ENCODE data around the gene WNT5B.
"Not testable (repeated sequence)": the region's sequence is repeated elsewhere in the genome, so short reads cannot be mapped to it uniquely, and the experiment has no call there.

Gene WNT5B

DNA sequence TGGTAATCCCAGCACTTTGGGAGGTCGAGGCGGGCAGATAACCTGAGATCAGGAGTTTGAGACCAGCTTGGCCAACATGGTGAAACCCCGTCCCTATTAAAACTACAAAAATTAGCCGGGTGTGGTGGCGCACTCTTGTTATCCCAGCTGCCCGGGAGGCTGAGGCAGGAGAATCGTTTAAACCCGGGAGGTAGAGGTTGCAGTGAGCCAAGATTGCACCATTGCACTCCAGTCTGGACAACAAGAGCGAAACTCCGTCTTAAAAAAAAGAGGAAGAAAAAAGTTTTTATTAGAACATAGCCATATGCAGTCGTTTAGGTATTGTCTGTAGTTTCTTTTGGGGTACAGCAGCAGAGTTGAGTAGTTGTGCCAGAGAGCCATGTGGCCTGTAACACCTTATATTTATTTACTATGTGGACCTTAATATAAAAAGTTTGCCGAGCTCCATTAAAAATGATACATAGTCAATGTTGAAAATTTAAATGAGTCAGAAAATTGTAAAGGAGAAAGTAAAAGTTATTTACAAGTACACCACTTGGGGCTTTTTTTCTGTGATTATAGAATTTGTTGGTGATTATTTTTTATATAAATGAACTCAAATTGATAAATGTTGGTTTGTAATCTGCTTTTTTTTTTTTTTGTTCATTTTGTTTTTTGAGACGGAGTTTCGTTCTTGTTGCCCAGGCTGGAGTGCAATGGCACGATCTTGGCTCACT is 64.0 kb downstream of the WNT5B start:
- H3K79me1 ChIP-seq (ENCODE audit: low read length), result peaks cover 8% of the 10 kb centered on the region
- no peak overlapping the region for H2BK5ac ChIP-seq (ENCODE audit: low read depth, low read length, poor library complexity)
- H2AK5ac ChIP-seq (ENCODE audit: low read length), result no peak overlapping the region
- H2BK120ac ChIP-seq (ENCODE audit: insufficient read depth, low read length, poor library complexity), result no peak overlapping the region
- no peak overlapping the region for H2AFZ ChIP-seq (ENCODE audit: insufficient read depth, low read length, poor library complexity)
- H2BK12ac ChIP-seq (ENCODE audit: low read length), result no peak overlapping the region
- H3K79me2 ChIP-seq (ENCODE audit: control insufficient read depth, insufficient read depth, low read length, poor library complexity), result peaks cover 12% of the 10 kb centered on the region
- H3K4me2 ChIP-seq (ENCODE audit: low read length), result no peak overlapping the region
- H3K14ac ChIP-seq (ENCODE audit: low read length), result no peak overlapping the region
- H3K36me3 ChIP-seq (ENCODE audit: control insufficient read depth in 1 of 2, insufficient read depth in 2 of 2, low read length in 2 of 2), result no peaks in the 10 kb centered on the region
- H3K18ac ChIP-seq (ENCODE audit: low read length), result no peak overlapping the region
- H4K8ac ChIP-seq (ENCODE audit: low read depth, low read length), result no peak overlapping the region
- H3K9me3 ChIP-seq (ENCODE audit: insufficient read depth, low read depth, low read length), result peaks cover 4% of the 10 kb centered on the region
- H3K27me3 ChIP-seq (ENCODE audit: insufficient read depth, low read length), result no peaks in the 10 kb centered on the region
- no peaks in the 10 kb centered on the region for H3K4me1 ChIP-seq (ENCODE audit: control insufficient read depth in 1 of 2, insufficient read depth in 2 of 2, low read length in 2 of 2)
- H3K9ac ChIP-seq (ENCODE audit: low read length), result no peak overlapping the region
- DNase-seq, result no peak
- WGBS (ENCODE audit: extremely low coverage, insufficient coverage, insufficient read length), result no CpG with 5 or more reads among the region's 15 CpGs
- H3K23ac ChIP-seq (ENCODE audit: low read length), result no peak overlapping the region
- H4K91ac ChIP-seq (ENCODE audit: low read depth, low read length), result no peak overlapping the region
- H3K4ac ChIP-seq (ENCODE audit: low read depth, low read length), result peak overlapping the region; percentile 81
- no peak overlapping the region for H4K12ac ChIP-seq (ENCODE audit: low read depth, low read length)
- no peak overlapping the region for H3K27ac ChIP-seq (ENCODE audit: low read depth, low read length)
- H3K4me3 ChIP-seq (ENCODE audit: low read depth, low read length), result no peak overlapping the region

DNA sequence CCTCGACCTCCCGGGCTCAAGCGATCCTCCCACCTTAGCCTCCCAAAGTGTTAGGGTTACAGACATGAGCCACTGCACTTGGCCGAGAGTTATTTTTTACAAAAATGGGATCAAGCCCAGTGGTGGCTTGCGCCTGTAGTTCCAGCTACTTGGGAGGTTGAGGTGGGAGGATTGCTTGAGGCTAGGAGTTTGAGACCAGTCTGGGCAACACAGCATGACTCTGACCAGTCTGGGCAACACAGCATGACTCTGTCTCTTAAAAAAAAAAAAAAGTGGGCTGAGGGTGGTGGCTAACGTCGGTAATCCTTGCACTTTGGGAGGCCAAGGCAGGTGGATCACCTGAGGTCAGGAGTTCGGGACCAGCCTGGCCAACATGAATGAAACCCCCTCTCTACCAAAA is 66.1 kb downstream of the WNT5B start:
- not testable (repeated sequence) for H3K14ac ChIP-seq (ENCODE audit: low read length); H4K8ac ChIP-seq (ENCODE audit: low read depth, low read length); H3K27ac ChIP-seq (ENCODE audit: low read depth, low read length); H3K4me2 ChIP-seq (ENCODE audit: low read length); H3K36me3 ChIP-seq (ENCODE audit: control insufficient read depth in 1 of 2, insufficient read depth in 2 of 2, low read length in 2 of 2); H3K4me3 ChIP-seq (ENCODE audit: low read depth, low read length); H4K91ac ChIP-seq (ENCODE audit: low read depth, low read length); H4K12ac ChIP-seq (ENCODE audit: low read depth, low read length); H2BK12ac ChIP-seq (ENCODE audit: low read length); H3K4me1 ChIP-seq (ENCODE audit: control insufficient read depth in 1 of 2, insufficient read depth in 2 of 2, low read length in 2 of 2); H3K79me1 ChIP-seq (ENCODE audit: low read length); H2AFZ ChIP-seq (ENCODE audit: insufficient read depth, low read length, poor library complexity); H3K9ac ChIP-seq (ENCODE audit: low read length); H2AK5ac ChIP-seq (ENCODE audit: low read length); DNase-seq; H2BK5ac ChIP-seq (ENCODE audit: low read depth, low read length, poor library complexity); H3K18ac ChIP-seq (ENCODE audit: low read length); H2BK120ac ChIP-seq (ENCODE audit: insufficient read depth, low read length, poor library complexity); H3K23ac ChIP-seq (ENCODE audit: low read length); H3K9me3 ChIP-seq (ENCODE audit: insufficient read depth, low read depth, low read length); H3K27me3 ChIP-seq (ENCODE audit: insufficient read depth, low read length)
- no CpG with 5 or more reads among the region's 8 CpGs for WGBS (ENCODE audit: extremely low coverage, insufficient coverage, insufficient read length)
- H3K79me2 ChIP-seq (ENCODE audit: control insufficient read depth, insufficient read depth, low read length, poor library complexity), result peaks cover 16% of the 10 kb centered on the region
- peak overlapping the region; percentile 80 for H3K4ac ChIP-seq (ENCODE audit: low read depth, low read length)

DNA sequence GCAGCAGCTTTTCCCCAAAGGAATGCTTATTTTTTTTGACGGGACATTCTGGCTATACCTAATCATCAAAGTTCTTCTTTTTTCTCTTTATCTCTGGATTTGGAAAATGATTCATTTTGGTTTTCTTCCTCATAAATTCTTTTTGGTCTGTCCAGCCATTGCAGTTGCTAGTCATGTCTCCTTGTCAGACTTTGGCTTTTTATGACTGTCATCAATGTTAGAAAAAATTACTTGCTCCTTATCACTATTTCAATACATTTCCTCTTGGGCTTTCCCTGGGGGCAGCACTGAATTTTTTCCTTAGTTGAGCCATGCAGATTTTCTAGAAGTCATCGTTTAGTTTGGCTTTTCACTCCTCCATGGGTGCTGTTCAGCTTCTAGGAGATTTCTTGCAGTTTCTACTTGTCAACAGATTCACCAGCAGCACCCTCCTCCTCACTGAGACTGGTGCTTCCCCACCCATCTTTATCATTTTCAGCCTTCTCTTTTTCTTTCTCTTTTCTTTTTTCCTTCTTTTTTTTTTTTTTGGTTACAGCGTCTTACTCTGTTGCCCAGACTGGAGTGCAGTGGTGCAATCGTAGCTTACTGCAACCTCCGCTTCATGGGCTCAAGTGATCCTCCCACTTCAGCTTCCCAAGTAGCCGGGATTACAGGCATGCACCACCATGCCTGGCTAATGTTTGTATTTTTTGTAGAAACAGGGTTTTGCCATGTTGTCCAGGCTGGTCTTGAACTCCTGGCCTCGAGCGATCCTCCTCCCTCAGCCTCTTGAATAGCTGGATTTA is 67.0 kb downstream of the WNT5B start:
- Histone ChIP-seq H2BK5ac (ENCODE audit: low read depth, low read length, poor library complexity) (no peak overlapping the region), H3K18ac (ENCODE audit: low read length) (no peak overlapping the region), H3K9ac (ENCODE audit: low read length) (no peak overlapping the region), H3K4me1 (ENCODE audit: control insufficient read depth in 1 of 2, insufficient read depth in 2 of 2, low read length in 2 of 2) (no peaks in the 10 kb centered on the region), H3K9me3 (ENCODE audit: insufficient read depth, low read depth, low read length) (peaks cover 4% of the 10 kb centered on the region), H3K4me2 (ENCODE audit: low read length) (no peak overlapping the region), H3K4ac (ENCODE audit: low read depth, low read length) (peak overlapping the region; percentile 76), H3K4me3 (ENCODE audit: low read depth, low read length) (no peak overlapping the region), H3K79me2 (ENCODE audit: control insufficient read depth, insufficient read depth, low read length, poor library complexity) (peaks cover 14% of the 10 kb centered on the region), H2AK5ac (ENCODE audit: low read length) (no peak overlapping the region), H2AFZ (ENCODE audit: insufficient read depth, low read length, poor library complexity) (no peak overlapping the region), H2BK12ac (ENCODE audit: low read length) (no peak overlapping the region), H3K36me3 (ENCODE audit: control insufficient read depth in 1 of 2, insufficient read depth in 2 of 2, low read length in 2 of 2) (no peaks in the 10 kb centered on the region), H4K12ac (ENCODE audit: low read depth, low read length) (no peak overlapping the region), H2BK120ac (ENCODE audit: insufficient read depth, low read length, poor library complexity) (no peak overlapping the region), H4K91ac (ENCODE audit: low read depth, low read length) (no peak overlapping the region), H3K79me1 (ENCODE audit: low read length) (peaks cover 5% of the 10 kb centered on the region), H4K8ac (ENCODE audit: low read depth, low read length) (no peak overlapping the region), H3K23ac (ENCODE audit: low read length) (no peak overlapping the region), H3K27me3 (ENCODE audit: insufficient read depth, low read length) (no peaks in the 10 kb centered on the region), H3K14ac (ENCODE audit: low read length) (no peak overlapping the region), H3K27ac (ENCODE audit: low read depth, low read length) (no peak overlapping the region)
- no CpG with 5 or more reads among the region's 8 CpGs for WGBS (ENCODE audit: extremely low coverage, insufficient coverage, insufficient read length)
- DNase-seq, result no peak

DNA sequence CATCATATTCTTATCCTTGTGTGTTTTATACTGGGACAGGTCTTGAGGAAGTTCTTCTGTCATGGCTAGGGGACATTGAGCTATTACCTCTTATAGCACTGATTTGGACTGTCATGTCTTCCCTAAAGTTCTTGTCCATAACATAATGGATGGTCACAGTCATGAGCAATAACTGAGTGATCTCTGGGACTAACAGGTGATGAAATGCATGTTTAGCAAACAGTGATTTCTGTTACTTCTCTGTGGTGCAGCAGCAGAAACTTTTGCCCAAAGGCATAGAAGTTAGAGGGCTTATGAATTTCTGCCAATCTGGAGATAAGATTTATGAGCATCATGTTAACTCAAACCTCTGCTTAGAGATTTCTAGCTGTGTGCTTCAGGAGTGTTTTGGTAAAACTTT is 67.8 kb downstream of the WNT5B start:
- DNase-seq, result no peak
- Histone ChIP-seq H2BK120ac (ENCODE audit: insufficient read depth, low read length, poor library complexity) (no peak overlapping the region), H3K9ac (ENCODE audit: low read length) (no peak overlapping the region)

More for the DNA sequence above, 67.8 kb downstream of the WNT5B start:
- no peak overlapping the region for H4K12ac ChIP-seq (ENCODE audit: low read depth, low read length)
- H3K4me3 ChIP-seq (ENCODE audit: low read depth, low read length), result no peak overlapping the region
- no peak overlapping the region for H3K14ac ChIP-seq (ENCODE audit: low read length)
- peaks cover 9% of the 10 kb centered on the region for H3K79me2 ChIP-seq (ENCODE audit: control insufficient read depth, insufficient read depth, low read length, poor library complexity)
- no peaks in the 10 kb centered on the region for H3K79me1 ChIP-seq (ENCODE audit: low read length)
- H3K23ac ChIP-seq (ENCODE audit: low read length), result no peak overlapping the region
- H2BK5ac ChIP-seq (ENCODE audit: low read depth, low read length, poor library complexity), result no peak overlapping the region
- peaks cover 4% of the 10 kb centered on the region for H3K9me3 ChIP-seq (ENCODE audit: insufficient read depth, low read depth, low read length)
- no peak overlapping the region for H3K4me2 ChIP-seq (ENCODE audit: low read length)
- no peak overlapping the region for H3K18ac ChIP-seq (ENCODE audit: low read length)
- H3K27ac ChIP-seq (ENCODE audit: low read depth, low read length), result no peak overlapping the region
- H3K4me1 ChIP-seq (ENCODE audit: control insufficient read depth in 1 of 2, insufficient read depth in 2 of 2, low read length in 2 of 2), result no peaks in the 10 kb centered on the region
- H3K27me3 ChIP-seq (ENCODE audit: insufficient read depth, low read length), result no peaks in the 10 kb centered on the region
- no peak overlapping the region for H4K8ac ChIP-seq (ENCODE audit: low read depth, low read length)
- no peak overlapping the region for H2BK12ac ChIP-seq (ENCODE audit: low read length)
- H2AFZ ChIP-seq (ENCODE audit: insufficient read depth, low read length, poor library complexity), result no peak overlapping the region
- H3K36me3 ChIP-seq (ENCODE audit: control insufficient read depth in 1 of 2, insufficient read depth in 2 of 2, low read length in 2 of 2), result no peaks in the 10 kb centered on the region
- H2AK5ac ChIP-seq (ENCODE audit: low read length), result no peak overlapping the region
- H3K4ac ChIP-seq (ENCODE audit: low read depth, low read length), result peak overlapping the region; percentile 76
- no peak overlapping the region for H4K91ac ChIP-seq (ENCODE audit: low read depth, low read length)
